NCI-H446 (cell line): ENCODE results near the gene VPS9D1.
"Not testable (repeated sequence)": the region's sequence is repeated elsewhere in the genome, so short reads cannot be mapped to it uniquely, and the experiment has no call there.

Source experiments
- DNase-seq, 2 experiments: peaks; one replicate each; lab custom pipeline; 2025; lab: John Stamatoyannopoulos, UW

The VPS9D1 gene

DNA sequence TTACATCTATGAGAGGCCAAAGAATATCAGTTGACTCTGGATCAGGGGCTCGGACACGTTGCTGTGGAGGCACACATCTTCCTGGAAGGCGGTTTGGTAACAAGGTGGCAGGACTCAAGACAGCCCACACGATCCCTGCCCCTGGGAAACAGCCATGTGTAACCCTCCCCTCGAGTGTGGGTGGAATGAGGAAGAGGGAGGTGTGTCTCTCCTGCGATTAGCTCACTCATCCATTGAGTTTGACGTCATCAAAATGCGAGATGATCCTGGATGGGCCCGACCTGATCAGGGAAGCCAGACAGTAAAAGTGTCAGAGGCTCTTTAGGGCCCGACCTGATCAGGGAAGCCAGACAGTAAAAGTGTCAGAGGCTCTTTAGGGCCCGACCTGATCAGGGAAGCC lies 56.5 kb downstream of the VPS9D1 start:
- not testable (repeated sequence) for DNase-seq

DNA sequence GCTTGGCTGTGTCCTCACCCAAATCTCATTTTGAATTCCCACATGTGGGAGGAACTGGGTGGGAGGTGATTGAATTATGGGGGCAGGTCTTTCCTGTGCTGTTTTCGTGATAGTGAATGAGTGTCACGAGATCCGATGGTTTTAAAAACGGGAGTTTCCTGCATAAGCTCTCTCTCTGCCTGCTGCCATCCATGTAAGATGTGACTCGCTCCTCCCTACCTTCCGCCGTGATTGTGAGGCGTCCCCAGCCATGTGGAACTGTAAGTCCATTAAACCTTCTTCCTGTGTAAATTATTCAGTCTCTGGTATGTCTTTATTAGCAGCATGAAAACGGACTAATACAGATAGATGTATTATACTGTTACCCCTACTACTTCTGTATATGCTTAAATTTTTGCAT lies 59.5 kb downstream of the VPS9D1 start:
- no peak for DNase-seq

DNA sequence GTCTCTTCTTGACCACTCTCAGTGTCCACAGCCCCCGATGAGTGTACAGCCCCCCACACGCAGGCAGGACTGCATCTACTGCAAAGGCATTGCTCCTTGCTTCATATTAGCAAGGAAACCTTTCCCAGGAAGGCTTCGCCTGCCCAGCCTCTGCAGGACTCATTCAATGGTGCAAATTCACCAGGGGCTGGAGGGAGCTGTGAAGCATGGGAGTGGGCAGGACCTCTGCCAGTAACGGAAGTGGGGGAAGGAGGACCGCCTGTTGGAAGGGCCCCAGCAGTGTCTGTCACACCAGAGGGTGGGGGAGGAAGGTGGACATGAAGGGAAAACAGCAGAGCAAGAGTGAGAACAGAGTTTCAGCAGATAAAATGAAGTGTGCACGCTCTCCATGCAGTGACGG lies 60.6 kb downstream of the VPS9D1 start:
- DNase-seq: no peak

DNA sequence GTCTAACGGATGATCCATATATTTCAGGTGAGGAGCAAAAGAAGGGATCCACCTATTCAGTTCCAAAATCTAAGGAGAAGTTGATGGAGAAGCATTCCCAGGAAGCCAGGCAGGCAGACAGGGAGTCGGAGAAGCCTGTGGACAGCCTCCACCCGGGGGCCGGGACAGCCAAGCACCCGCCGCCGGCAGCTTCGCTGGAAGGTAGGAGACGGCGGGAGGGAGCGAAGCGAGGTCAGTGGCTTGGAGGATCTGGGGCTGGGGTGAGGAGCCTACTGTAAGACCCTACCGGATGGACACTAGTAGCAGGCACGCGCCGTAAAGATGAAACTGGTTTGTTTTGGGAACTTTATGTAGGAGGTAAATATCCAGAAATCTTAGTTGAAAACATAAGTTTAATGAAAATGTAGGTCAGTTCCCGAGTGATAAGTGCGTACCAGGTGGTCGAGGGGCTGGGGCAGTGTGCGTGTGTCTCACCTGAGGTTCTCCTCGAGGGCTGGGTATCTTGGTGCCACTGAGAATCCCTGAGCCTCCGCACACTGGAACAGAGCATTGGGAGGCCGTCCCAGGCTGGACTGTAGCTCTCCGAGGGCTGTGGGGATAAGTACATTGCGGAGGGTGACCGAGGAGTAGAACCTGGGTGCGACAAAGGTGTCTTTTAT lies 62.3 kb downstream of the VPS9D1 start:
- DNase-seq: no peak

DNA sequence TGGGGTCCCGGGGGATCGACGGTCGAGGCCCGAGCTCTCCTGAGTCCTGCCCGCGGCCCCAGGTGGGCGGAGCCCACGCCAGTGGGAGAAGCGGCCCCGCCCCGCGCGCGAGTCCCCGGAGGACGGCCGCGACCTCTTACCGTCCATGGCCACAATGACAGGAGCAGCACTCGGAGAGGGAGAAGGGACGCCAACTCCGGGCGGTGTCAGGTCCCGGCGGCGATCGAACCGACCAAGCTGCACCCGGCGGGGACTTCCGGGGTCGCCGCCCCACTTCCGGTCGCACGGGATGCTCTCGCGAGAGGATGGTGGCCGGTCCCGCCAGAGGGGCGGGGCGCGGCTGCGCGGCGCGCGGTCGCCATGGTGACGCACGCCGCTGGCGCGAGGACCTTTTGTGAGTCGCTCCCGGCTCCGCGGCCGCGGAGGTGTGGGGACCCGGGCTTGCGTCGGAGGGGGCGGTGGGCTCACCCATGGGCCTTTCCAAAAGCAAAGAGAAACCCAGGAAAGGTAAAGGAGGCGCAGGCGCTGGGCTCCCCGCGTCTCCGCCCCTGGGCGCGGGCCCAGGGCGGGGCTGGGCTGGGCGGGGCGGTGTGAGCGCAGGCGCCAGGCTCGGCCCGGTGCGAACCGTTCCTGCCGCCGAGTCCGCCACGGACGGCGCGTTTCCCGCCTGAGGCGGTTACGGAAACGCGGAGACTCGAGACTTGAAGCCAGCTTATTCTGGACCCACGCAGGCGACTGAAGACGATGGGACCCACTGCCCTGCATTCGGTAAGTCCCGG lies 63.1 kb downstream of the VPS9D1 start, which contains the start of the genes CHMP1A and SPATA33:
CHMP1A (minus strand) TSS at position 267 of the 779 bp plus-strand sequence; CDS start at position 147, 120 bp downstream.
SPATA33 (plus strand) TSS at position 395 of the 779 bp plus-strand sequence; CDS start at position 471, 76 bp downstream.
- DNase-seq: peak; percentile 56 to 84
